AG20443 (cell line): ENCODE measurements around the gene TNNC1.

Experiments used
- DNase-seq: peaks from one replicate; pipeline ENCODE4 v3.0.0; 2012; ENCODE audit warnings: low spot score, mixed read lengths

The TNNC1 gene

DNA sequence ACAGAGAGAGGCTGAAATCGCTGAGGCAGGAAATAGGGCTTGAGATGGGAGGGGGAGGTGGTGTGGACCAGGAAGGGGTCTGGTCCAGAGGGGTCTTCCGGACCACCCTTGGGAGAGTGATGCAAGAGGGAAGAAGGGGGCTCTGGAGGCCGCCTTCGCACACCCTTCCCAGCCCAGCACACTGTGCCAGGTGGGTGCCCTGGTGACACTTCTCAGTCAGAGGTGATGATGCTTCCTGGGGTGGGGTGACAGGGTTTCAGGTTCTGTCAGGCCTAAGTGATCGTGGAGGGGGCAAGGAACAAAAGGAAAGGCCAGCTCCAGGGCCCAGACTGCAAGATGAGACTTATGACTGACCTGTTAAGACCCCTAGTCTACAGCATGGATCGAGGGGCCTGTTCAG, 21.6 kb downstream of the TNNC1 start:
- no peak for DNase-seq

- no peak for DNase-seq
These were observed 22.2 kb downstream of the TNNC1 start for GRCh38 chr3:52431459-52432223.

- DNase-seq, result no peak
These were observed 23.4 kb downstream of the TNNC1 start for GRCh38 chr3:52430416-52430810.

GRCh38 chr3:52429779-52430415, 23.9 kb downstream of the TNNC1 start:
- DNase-seq, result no peak

GRCh38 chr3:52429031-52429430, 24.8 kb downstream of the TNNC1 start:
- no peak for DNase-seq

GRCh38 chr3:52428151-52429005, 25.5 kb downstream of the TNNC1 start:
- peak; percentile 79 for DNase-seq

DNA sequence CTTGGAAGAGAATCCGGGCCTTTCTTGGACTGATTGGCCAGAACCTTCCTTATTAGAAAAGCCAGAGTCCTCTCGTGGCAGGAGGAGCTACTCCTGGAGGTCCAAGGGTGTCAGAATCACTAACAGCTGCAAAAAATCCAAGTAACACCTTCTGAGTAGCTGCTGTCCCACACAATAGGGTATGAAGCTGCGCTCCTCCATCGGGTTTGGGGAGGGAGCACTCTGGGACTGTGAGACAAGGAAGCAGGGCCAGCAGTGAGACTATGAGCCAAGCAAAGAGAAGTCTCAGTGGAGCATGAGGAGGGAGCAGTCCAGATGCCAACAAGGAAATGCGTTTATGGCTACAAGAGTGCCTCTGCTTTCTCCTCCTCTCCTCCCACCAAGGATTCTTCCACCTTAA, 30.7 kb downstream of the TNNC1 start:
- no peak for DNase-seq

- no peak for DNase-seq
These were observed 31.2 kb downstream of the TNNC1 start for GRCh38 chr3:52422669-52423068.

GRCh38 chr3:52420388-52420787, 33.5 kb downstream of the TNNC1 start:
- DNase-seq, result no peak

DNA sequence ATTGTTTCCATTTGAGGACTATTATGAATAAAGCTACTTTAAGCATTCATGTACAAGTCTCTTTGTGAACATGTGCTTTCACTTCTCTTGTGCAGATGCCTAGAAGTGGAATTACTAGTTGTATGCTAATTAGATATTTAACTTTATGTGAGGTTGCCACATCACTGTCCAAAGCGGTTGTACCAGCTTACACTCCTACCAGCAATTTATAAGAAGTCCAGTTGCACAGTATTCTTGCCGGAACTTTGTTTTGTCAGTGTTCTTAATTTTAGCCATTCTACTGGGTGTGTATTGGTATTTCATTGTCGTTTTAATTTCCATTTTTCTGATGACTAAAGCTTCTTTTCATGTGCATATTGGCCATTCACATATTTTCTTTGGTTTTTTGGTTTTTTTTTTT, 38.0 kb downstream of the TNNC1 start:
- DNase-seq, result no peak

- DNase-seq, result no peak
These were observed 45.4 kb downstream of the TNNC1 start for GRCh38 chr3:52408466-52408865.

DNA sequence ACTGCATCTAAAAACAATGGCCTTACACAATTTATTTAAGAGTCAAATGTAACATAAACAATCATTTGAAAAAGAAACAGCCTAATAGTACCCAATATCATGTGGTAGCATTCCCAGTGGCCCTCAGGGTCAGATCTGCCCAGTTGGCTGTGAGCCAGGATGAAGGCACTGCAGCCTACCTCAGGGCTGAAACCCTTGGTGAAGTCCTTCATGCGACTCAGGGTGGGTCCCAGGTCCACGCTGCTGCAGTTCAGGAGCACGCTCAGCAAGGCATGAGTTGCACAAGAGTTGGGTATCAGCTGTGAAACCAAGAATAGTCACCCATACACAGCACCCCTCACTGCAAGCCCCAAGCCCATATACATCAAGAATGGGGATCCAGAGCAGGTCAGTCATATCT, 46.1 kb downstream of the TNNC1 start:
- DNase-seq, result no peak

GRCh38 chr3:52406791-52407510, 46.9 kb downstream of the TNNC1 start:
- DNase-seq, result no peak

GRCh38 chr3:52406231-52406661, 47.6 kb downstream of the TNNC1 start:
- DNase-seq, result no peak

- no peak for DNase-seq
These were observed 48.2 kb downstream of the TNNC1 start for GRCh38 chr3:52405601-52406110.

GRCh38 chr3:52405066-52405465, 48.8 kb downstream of the TNNC1 start:
- no peak for DNase-seq

- DNase-seq, result no peak
These were observed 49.5 kb downstream of the TNNC1 start for GRCh38 chr3:52404391-52404790.

- DNase-seq, result no peak
These were observed 49.9 kb downstream of the TNNC1 start for GRCh38 chr3:52403955-52404354.

DNA sequence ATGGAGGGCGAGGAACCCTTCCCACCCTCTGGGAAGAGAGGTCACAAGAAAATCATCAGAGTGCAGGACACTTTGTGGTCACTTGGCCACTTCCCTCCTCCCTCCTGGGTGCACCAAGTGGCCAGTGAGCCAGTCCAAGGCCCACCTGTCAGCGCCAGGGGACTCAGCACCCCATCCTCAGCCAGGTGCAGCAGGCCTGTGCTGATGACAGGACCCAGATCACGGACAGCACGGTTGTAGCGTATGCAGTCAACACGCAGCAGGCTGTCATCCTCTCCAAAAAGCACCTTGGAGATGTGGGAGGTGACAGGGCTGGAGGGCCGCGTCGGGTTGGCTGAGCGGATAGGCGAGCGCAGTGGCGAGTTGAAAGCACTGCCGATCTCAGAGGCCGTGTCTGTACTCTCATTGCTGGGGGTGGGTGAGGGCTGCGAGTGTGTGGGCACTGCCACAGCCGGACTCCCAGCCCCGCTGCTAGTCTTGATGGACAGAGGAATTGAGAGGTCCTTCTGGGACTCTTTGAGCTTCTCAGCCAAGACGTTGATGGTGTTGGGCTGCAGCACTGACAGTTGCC, 50.5 kb downstream of the TNNC1 start:
- no peak for DNase-seq

- DNase-seq, result no peak
These were observed 51.1 kb downstream of the TNNC1 start for GRCh38 chr3:52402706-52403270.

DNA sequence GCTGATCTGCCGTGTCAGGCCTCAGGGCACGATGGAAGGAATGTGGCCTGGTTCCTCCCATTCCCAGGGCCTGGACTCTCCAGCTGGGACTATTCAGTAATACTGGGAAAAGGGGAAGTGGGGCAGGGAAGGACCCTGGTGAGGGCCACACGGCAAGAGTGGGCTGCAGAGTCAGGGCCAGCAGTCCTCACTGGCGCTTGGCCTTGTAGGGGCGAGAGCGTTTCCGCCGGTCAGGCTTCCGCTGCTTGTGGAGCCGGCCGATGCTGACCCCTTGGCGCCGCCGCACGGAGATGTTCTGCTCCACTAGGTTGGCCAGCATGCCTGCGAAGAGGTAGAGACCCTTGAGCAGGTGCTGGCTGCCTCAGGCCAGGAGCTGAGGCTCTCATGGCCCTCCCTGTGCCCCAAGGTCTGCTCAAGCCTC, 51.7 kb downstream of the TNNC1 start:
- no peak for DNase-seq
